Measurements from ENCODE around the gene ISL1.

ISL1 gene

GRCh38 chr5:51416149-51416548, 32.9 kb downstream of the ISL1 start:
- CTCF ChIA-PET = no interaction called here
- no peak for TF ChIP-seq CTCF (IDR thresholded peaks at IDR 0.05; ENCODE audit: control extremely low read depth, extremely low read depth, low read depth, missing control alignments)
- POLR2A ChIA-PET = no interaction called here
- DNase-seq (ENCODE audit: extremely low spot score) = no peak

GRCh38 chr5:51433052-51433710, 49.9 kb downstream of the ISL1 start:
- DNase-seq (ENCODE audit: extremely low spot score) = no peak

GRCh38 chr5:51439232-51439631, 56.0 kb downstream of the ISL1 start:
- no peak for TF ChIP-seq CTCF (IDR thresholded peaks at IDR 0.05; ENCODE audit: control extremely low read depth, extremely low read depth, low read depth, missing control alignments)
- ChIA-PET POLR2A (no interaction called here), CTCF (interaction anchor here (1.3 kb wide), 1 partner anchor 22 kb away, joined by 4 read pairs; no protein-coding TSS in a partner anchor)
- no peak for DNase-seq (ENCODE audit: extremely low spot score)

More at GRCh38 chr5:51433052-51433710, 49.9 kb downstream of the ISL1 start:
- CTCF ChIA-PET = no interaction called here
- POLR2A ChIA-PET = no interaction called here
- TF ChIP-seq CTCF (IDR thresholded peaks at IDR 0.05; ENCODE audit: control extremely low read depth, extremely low read depth, low read depth, missing control alignments) = no peak

Measured in GM10248 (cell line).